ENCODE results near the gene PUS1.

The PUS1 gene

DNA sequence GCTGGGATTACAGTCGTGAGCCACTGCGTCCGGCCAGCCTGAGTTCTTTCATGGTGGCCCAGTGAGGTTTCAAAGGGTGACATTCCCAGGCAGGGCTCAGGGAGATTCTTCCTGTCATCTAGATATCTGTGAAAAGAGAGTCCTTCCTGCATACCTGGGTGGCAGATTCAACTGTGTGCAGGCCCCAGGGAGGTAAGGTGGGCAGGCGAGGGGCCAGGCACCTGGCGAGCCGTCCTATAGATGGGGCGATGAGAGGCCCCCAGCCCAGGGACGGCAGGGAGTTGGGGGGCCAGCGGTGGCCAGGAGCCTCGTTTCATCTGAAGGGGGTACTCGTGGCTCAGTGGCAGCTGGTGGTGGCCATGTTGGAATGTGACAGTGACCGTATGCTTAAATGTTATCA, 13.6 kb downstream of the PUS1 start:
- H3K27ac ChIP-seq = no peak overlapping the region
- TF ChIP-seq CTCF (conservative IDR thresholded peaks at IDR 0.05) = no peak

DNA sequence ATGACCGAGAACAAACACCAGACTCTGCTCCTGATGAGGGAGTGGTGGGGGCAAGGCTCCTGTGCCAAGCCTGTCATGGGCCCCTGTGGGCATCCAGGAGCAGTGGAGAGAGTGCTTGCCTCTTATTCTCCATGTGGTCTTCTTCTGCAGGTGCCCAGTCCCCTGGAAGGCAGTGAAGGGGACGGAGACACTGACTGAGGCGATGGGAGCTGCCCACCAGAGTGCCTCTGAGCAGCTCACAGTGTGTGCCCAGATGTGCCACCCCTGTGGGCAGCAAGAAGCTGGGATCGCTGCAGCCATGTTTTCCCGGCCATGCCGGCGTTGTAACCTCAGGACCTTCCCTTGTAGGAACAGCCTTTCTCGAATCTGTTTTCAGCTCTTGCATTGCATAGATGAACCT, 14.3 kb downstream of the PUS1 start:
- no peak for TF ChIP-seq CTCF (conservative IDR thresholded peaks at IDR 0.05)
- H3K27ac ChIP-seq = no peak overlapping the region

DNA sequence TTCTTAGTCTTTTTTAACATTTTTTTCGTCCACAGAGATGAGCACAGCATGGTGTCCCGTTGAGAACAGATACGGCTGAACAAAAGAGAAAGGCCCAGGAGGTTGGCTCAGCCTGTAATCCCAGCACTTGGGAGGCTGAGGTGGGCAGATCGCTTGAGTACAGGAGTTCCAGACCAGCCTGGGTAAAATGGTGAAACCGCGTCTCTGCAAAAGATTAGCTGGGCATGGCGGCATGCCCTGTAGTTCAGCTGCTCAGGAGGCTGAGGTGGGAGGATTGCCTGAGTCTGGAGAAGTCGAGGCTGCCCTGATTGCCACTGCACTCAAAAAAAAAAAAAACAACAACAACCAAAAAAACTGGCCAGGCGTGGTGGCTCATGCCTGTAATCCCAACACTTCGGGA, 14.8 kb downstream of the PUS1 start:
- H3K27ac ChIP-seq = no peak overlapping the region
- no peak for TF ChIP-seq CTCF (conservative IDR thresholded peaks at IDR 0.05)

DNA sequence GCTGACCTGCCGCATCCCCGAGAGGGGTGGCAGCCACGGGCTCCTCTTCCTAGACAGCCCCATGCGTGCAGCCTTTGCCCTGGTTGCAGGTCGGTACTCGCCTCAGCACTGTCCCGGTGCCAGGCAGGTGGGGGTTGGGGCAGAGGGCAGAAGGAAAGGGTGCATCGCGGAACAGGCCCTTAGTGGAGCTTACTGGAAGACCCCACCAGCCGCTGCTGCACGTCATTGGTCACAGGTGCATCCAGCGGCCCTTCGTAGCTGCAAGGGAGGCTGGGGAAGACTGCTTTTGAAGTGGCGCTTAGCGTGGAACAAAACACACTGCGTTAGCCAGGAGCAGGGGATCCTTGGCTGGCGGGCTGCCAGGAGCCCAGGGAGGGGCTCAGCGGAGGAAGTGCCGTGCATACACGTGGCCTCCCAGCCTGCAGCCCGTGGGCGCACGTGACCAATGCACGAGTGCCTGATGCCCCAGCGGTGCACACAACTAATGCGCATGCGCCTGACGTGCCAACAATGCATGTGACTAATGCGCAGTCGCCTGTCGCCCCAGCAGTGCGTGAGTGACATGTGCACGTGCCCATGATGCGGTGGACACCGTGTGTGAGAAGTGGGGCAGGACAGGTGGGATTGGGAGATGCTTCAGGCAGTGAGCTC, 15.7 kb downstream of the PUS1 start:
- no peak for TF ChIP-seq CTCF (conservative IDR thresholded peaks at IDR 0.05)
- H3K27ac ChIP-seq = no peak overlapping the region

- H3K27ac ChIP-seq = no peak overlapping the region
- TF ChIP-seq CTCF (conservative IDR thresholded peaks at IDR 0.05) = no peak
Observed at GRCh38 chr12:131946757-131947156, 17.7 kb downstream of the PUS1 start.

- no peak overlapping the region for H3K27ac ChIP-seq
- TF ChIP-seq CTCF (conservative IDR thresholded peaks at IDR 0.05) = no peak
Observed at GRCh38 chr12:131947482-131948027, 18.5 kb downstream of the PUS1 start.

GRCh38 chr12:131948166-131948712, 19.2 kb downstream of the PUS1 start:
- no peak for TF ChIP-seq CTCF (conservative IDR thresholded peaks at IDR 0.05)
- peak overlapping the region; percentile 88; the same call in 1 of the 2 replicates for H3K27ac ChIP-seq

DNA sequence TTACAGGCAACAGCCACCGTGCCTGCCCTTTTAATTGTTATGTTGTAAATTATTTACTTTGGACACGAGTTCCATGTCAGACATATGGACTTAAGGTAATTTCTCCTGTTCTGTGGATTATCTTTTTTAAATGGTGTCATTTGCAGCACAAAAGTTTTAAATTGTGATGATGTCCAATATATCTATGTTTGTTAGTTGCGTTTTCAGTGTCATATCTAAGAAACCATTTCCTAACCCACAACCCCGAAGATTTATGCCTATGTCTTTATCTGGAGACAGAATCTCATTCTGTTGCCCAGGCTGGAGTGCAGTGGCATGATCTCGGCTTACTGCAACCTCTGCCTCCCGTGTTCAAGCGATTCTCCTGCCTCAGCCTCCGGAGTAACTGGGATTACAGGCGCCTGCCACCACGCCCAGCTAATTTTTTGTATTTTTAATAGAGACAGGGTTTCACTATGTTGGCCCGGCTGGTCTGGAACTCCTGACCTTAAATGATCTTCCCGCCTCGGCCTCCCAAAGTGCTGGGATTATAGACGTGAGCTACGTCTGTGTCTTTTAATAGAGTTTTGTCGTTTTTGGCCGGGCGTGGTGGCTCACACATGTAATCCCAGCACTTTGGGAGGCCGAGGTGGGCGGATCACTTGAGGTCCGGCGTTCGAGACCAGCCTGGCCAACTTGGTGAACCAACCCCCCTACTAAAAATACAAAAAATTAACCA, 19.8 kb downstream of the PUS1 start:
- peak overlapping the region; percentile 88 for H3K27ac ChIP-seq
